Right kidney (tissue), 1 donor: Measurements from ENCODE around the gene EMC9.

Experiments used
- DNase-seq: peaks from one replicate; pipeline ENCODE4 v3.0.0-alpha.2; 2016

EMC9 gene

GRCh38 chr14:24089890-24090289 is 51.5 kb downstream of the EMC9 start:
- no peak for DNase-seq
